Measurements from ENCODE around the gene MICAL1. TPM values are rescaled to one million over a fixed set of nuclear protein-coding genes. Genes with fewer than 3 reads are reported as not detected.
A peak's percentile ranks its signal among the peaks of the same experiment; 100 is the strongest.

The MICAL1 gene
- total and polyA plus RNA-seq, 2 of the 8 experiments (the other 6 are each of a cell fraction or from before 2014, with no cell fraction given) = 42.5 to 55.4 TPM

DNA sequence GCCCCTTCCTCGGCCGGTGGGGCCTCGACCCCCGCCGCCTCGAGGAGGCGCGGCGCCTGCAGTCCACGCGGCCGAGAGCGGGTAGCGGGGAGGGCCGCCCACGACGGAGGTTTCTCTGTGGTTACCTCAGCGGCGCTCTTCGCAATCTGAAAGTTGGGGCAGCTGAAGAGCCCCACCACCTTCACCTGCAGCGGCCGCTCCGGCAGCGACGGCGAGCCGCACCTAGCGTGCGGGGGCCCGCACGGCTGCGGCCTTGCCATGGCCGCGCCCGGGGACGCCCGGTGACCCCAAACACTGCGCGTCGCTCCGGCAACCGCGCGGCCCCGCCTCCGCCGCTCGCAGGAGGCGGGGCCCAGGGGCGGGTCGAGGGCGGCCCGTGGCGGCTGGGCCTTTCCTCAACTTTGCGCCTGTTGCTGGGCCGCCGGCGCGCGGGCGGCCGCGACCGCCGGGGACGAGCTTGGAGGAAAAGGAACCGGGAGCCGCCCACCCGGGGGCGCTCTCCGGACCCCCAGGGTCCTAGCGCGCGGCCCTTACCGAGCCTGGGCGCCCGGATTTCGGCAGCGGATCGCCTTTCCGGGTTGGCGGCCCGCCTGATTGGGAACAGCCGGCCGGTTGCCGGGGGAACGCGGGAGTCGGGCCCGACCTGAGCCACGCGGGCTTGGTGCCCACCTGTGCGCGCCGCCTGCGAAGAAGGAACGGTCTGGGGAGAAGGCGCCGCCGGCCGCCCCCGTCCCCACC is 15.1 kb downstream of the MICAL1 start, which contains the start of the genes PPIL6 and SMPD2 (continued):
- TF ChIP-seq JUN (IDR thresholded peaks at IDR 0.05; ENCODE audit: low read depth, low read length) = no peak
- peak; percentile 20; the same call in 1 of the 2 replicates for TF ChIP-seq RFX5 (IDR thresholded peaks at IDR 0.05; ENCODE audit: borderline replicate concordance, low read depth, low read length)
- TF ChIP-seq CHD2 (IDR thresholded peaks at IDR 0.05; ENCODE audit: low read length) = no peak
- no peak for TF ChIP-seq BCL11A (IDR thresholded peaks at IDR 0.05; ENCODE audit: low read depth in 2 of 2, low read length in 2 of 2)
- no peak for TF ChIP-seq POLR2AphosphoS5 (IDR thresholded peaks at IDR 0.05; ENCODE audit: low read depth, low read length)
- peak; percentile 59 for TF ChIP-seq TAF7 (optimal IDR thresholded peaks at IDR 0.05; ENCODE audit: borderline replicate concordance, low read depth, low read length)
- no peak for TF ChIP-seq ZNF274 (IDR thresholded peaks at IDR 0.05; ENCODE audit: borderline replicate concordance, extremely low read depth, low read length)
- TF ChIP-seq RXRA (IDR thresholded peaks at IDR 0.05; ENCODE audit: insufficient read depth, low read depth, low read length) = no peak
- TF ChIP-seq CTCF (IDR thresholded peaks at IDR 0.05; ENCODE audit: control extremely low read depth in 1 of 3, insufficient read depth in 1 of 3, low read depth in 1 of 3, low read length in 3 of 3) = peak in 1 of 3 experiments; percentile 16; a peak in 1 of 4 replicates
- TF ChIP-seq SIX5 (IDR thresholded peaks at IDR 0.05; ENCODE audit: low read depth, low read length) = no peak
- peak; percentile 95 for TF ChIP-seq FOSL1 (IDR thresholded peaks at IDR 0.05; ENCODE audit: insufficient read depth, low read depth, low read length)
- no peak for TF ChIP-seq MAFK (IDR thresholded peaks at IDR 0.05; ENCODE audit: low read depth, low read length)
- TF ChIP-seq SIN3A (conservative IDR thresholded peaks at IDR 0.05 in 1 of 2, IDR thresholded peaks at IDR 0.05 in 1 of 2; ENCODE audit: low read depth in 1 of 2, low read length in 2 of 2) = peak in 1 of 2 experiments; percentile 93; a peak in 2 of 4 replicates
- peak; percentile 77 for TF ChIP-seq EGR1 (IDR thresholded peaks at IDR 0.05; ENCODE audit: borderline replicate concordance, low read depth, low read length)
- peak; percentile 46 for TF ChIP-seq CTBP2 (IDR thresholded peaks at IDR 0.05; ENCODE audit: borderline replicate concordance, insufficient read depth, insufficient read length, low read length)
- peak; percentile 76 for TF ChIP-seq ASH2L (IDR thresholded peaks at IDR 0.05; ENCODE audit: low read length)
- TF ChIP-seq NRF1 (IDR thresholded peaks at IDR 0.05; ENCODE audit: low read depth, low read length) = no peak
- peak; percentile 51 for TF ChIP-seq PHF8 (conservative IDR thresholded peaks at IDR 0.05; ENCODE audit: low read depth, low read length)
- TF ChIP-seq, protein P1, sequence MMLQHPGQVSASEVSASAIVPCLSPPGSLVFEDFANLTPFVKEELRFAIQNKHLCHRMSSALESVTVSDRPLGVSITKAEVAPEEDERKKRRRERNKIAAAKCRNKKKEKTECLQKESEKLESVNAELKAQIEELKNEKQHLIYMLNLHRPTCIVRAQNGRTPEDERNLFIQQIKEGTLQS (IDR thresholded peaks at IDR 0.05; ENCODE audit: insufficient read depth, low read depth, low read length) = no peak
- TF ChIP-seq, protein P2, sequence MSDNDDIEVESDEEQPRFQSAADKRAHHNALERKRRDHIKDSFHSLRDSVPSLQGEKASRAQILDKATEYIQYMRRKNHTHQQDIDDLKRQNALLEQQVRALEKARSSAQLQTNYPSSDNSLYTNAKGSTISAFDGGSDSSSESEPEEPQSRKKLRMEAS (IDR thresholded peaks at IDR 0.05) = peak; percentile 79
- no peak for TF ChIP-seq CREB1 (IDR thresholded peaks at IDR 0.05)

Measured in H1 (cell line).